GM23248 (cell line): Measurements from ENCODE around the gene PAPPA.

ENCODE experiments used
- EZH2 ChIP-seq: fragments of 200-600 bp; sonication (generic); IDR thresholded peaks from 2 replicates; pipeline ENCODE4 v1.6.1; 2018; ENCODE audit warnings: antibody characterized with exemption, mild to moderate bottlenecking; ENCODE audit not compliant: insufficient read depth, poor library complexity, severe bottlenecking
- EZH2phosphoT487 ChIP-seq: fragments of 200-600 bp; sonication (generic); IDR thresholded peaks from 2 replicates; pipeline ENCODE4 v1.6.1; 2018; ENCODE audit warnings: antibody characterized with exemption, moderate library complexity, mild to moderate bottlenecking, low read depth; ENCODE audit not compliant: insufficient read depth

- TF ChIP-seq EZH2 (no peak), EZH2phosphoT487 (0 out of 2 replicates have a peak, but pooled peaks have one; percentile 38)
Observed at GRCh38 chr9:116267021-116267420, 113.4 kb downstream of the PAPPA start.
